Superior temporal gyrus (tissue), 1 donor: ENCODE measurements around the gene FLRT1.

Source experiments
- DNase-seq: peaks from one replicate; pipeline ENCODE4 v3.0.0-alpha.2; 2016; ENCODE audit errors: extremely low spot score

FLRT1 gene

GRCh38 chr11:64006398-64006797 lies 29.3 kb upstream of the FLRT1 start:
- no peak for DNase-seq

GRCh38 chr11:64007160-64007628 lies 28.5 kb upstream of the FLRT1 start:
- no peak for DNase-seq

- peak; percentile 55 for DNase-seq
Observed at GRCh38 chr11:64007629-64008282, 28.0 kb upstream of the FLRT1 start.

GRCh38 chr11:64008283-64008913 lies 27.3 kb upstream of the FLRT1 start:
- DNase-seq = no peak

- DNase-seq = no peak
Observed at GRCh38 chr11:64008914-64009633, 26.7 kb upstream of the FLRT1 start.

- DNase-seq = no peak
Observed at GRCh38 chr11:64009710-64010109, 26.0 kb upstream of the FLRT1 start.

- no peak for DNase-seq
Observed at GRCh38 chr11:64010783-64011182, 24.9 kb upstream of the FLRT1 start.

- no peak for DNase-seq
Observed at GRCh38 chr11:64011371-64011770, 24.4 kb upstream of the FLRT1 start.

GRCh38 chr11:64013141-64013896 lies 22.4 kb upstream of the FLRT1 start:
- DNase-seq = no peak

GRCh38 chr11:64014356-64014755 lies 21.4 kb upstream of the FLRT1 start:
- DNase-seq = no peak

- no peak for DNase-seq
Observed at GRCh38 chr11:64015510-64015909, 20.2 kb upstream of the FLRT1 start.

GRCh38 chr11:64015935-64016845 lies 19.5 kb upstream of the FLRT1 start:
- no peak for DNase-seq

GRCh38 chr11:64017945-64018224 lies 17.8 kb upstream of the FLRT1 start:
- DNase-seq = no peak

- no peak for DNase-seq
Observed at GRCh38 chr11:64018310-64018709, 17.4 kb upstream of the FLRT1 start.

- DNase-seq = no peak
Observed at GRCh38 chr11:64019106-64020037, 16.4 kb upstream of the FLRT1 start.

GRCh38 chr11:64020976-64021756 lies 14.6 kb upstream of the FLRT1 start:
- no peak for DNase-seq

GRCh38 chr11:64021757-64022093 lies 14.0 kb upstream of the FLRT1 start:
- DNase-seq = no peak

- no peak for DNase-seq
Observed at GRCh38 chr11:64022125-64022784, 13.5 kb upstream of the FLRT1 start.
